Left kidney (tissue), 2 donors: ENCODE measurements around the gene STEAP3. TPM values are rescaled to one million over a fixed set of nuclear protein-coding genes. Genes with fewer than 3 reads are reported as not detected.

Source experiments
- DNase-seq: peaks from one replicate; pipeline ENCODE4 v3.0.0-alpha.2; 2013
- polyA plus RNA-seq: library from polyadenylated mRNA; unstranded; fragments of 120-200 nt; gene quantifications from one replicate; pipeline ENCODE4 v1.2.1, GENCODE V29; 2013; ENCODE audit not compliant: insufficient read length

STEAP3 gene
- polyA plus RNA-seq, 1 donor, result 1.3 TPM

DNA sequence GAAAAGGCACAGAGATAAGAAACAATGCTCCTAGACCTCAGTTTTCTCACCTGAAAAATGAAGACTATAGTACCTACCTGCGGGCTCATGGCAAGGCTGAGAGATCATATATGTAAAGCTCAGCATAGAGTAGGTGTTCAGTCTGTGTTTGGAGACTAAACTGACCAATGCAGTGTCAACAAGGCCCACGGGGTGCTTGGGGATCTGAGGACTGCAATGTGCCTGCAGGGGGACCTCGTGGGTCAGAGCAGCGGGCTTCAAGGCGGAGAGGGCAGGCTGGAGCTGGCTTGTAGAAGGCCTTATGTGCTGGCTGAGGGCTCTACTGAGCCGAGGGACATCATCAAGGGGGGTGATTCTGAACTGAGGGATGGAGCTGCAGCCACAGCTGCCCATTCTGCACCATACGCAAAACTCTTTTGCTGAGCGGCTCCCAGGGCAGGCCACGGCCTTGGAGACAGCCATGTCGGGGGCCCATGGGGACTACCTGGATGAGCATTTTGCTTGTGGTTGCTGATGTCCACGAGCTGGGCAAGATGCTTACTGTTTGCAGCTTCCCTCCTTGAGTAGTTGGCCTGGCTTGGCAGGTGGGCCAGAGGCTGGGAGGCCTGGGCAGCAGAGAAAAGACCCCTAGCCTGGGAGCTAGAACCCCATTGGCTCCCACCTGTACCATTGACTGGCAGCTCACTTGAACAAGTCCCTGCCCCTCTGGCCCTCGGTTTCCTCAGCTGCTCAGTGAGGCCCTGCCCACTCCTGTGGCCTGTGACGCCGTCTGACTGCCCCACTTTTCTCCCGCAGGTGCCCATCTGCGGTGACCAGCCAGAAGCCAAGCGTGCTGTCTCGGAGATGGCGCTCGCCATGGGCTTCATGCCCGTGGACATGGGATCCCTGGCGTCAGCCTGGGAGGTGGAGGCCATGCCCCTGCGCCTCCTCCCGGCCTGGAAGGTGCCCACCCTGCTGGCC is 23.5 kb downstream of the STEAP3 start:
- DNase-seq, result no peak

DNA sequence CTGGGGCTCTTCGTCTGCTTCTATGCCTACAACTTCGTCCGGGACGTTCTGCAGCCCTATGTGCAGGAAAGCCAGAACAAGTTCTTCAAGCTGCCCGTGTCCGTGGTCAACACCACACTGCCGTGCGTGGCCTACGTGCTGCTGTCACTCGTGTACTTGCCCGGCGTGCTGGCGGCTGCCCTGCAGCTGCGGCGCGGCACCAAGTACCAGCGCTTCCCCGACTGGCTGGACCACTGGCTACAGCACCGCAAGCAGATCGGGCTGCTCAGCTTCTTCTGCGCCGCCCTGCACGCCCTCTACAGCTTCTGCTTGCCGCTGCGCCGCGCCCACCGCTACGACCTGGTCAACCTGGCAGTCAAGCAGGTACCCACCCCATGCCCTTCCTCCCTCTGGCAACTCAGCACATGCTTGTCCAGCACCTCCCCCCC is 24.2 kb downstream of the STEAP3 start:
- DNase-seq, result no peak

DNA sequence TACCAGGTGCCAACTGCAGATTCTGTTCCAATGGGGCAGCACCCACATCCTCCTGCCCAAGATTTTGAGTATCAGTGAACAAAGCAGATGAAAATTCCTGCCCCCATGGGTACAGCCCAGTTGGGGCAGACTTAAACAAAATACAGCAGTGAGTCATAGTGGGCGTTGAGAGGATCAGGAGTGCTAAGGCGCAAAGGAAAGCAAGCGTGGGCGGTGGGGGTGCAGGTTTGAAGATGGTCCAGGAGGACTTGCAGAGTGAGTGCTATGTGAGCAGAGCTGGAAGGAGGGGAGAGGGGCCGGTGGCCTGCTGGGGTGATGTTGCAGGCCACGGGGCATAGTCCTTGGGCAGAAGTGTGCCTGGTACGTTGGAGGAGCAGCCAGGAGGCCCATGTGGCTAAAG is 24.7 kb downstream of the STEAP3 start:
- DNase-seq, result no peak

DNA sequence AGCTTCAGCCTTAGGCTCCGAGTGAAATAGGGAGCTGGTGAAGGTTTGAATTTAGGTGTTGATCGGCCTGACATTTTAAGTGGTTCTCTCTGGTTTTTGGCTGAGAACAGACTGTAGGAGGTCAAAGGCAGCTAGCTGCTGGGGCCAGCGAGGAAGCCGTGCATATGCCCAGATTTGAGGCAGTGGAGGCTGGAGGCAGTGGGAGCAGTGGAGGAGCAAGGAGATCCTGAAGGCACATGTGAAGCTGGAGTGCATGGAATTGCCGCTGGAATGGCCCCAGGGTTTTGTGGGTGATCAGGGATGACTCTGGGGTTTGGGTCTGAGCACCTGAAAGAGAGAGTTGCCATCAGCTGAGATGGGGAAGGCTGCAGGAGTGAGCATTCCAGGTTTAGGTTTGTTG is 25.1 kb downstream of the STEAP3 start:
- DNase-seq, result no peak

DNA sequence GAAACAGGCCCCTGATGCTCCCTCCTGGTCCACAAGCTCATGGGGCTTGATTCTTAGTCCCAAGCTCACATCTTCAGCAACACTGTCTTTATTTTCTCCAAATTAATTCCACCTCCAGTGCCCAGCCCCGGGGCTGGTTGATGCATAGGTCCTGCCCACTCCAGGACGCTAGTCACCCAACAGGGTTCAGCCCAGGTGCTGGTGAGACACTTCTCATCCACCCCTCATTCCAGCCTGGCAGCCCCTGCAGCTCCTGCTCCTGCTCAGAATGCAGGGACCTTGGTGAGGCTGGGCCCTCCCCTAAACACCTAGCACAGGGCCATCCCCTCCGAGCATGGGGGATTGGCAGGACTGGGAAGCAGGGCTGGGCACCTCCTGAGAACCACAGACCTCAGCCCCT is 25.7 kb downstream of the STEAP3 start:
- DNase-seq, result no peak

DNA sequence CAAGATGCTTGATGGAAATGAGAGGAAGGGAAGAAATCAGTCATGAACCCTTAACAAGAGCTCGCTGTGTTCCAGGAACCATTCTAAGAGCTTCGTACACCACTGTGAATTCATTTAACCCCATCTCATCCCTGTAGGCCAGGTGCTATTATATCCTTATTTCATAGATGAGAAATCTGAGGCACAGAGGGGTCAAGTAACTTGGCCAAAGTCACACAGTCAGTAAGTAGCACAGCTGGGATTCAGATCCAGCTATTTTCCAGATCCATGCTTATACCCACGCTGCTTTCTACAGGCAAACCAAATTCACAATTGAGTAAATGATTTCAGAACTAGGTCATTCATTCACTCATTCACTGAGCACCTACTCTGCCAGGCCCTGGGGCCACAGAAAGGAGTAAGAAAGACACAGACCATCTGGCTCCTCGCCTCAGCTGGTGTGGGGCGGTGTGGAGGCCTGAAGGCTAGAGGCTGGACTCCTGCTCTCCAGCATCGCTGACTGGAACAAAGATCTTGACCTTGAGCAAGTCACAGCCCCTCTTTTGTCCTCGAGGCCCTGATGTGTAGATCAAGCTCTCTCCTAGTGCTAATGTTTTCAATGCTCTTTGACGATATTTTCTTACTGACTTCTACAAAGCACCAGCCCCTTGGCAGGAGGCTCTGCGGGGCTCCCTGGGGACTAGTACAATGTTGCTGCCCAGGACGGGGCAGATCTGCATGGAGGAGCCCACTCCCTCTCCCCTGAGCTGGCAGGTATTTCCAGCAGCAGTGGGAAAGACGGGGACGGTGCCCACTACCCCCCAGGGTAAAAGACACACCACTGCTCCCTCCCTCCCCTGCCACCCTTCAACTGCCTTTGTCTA is 26.5 kb downstream of the STEAP3 start:
- no peak for DNase-seq

DNA sequence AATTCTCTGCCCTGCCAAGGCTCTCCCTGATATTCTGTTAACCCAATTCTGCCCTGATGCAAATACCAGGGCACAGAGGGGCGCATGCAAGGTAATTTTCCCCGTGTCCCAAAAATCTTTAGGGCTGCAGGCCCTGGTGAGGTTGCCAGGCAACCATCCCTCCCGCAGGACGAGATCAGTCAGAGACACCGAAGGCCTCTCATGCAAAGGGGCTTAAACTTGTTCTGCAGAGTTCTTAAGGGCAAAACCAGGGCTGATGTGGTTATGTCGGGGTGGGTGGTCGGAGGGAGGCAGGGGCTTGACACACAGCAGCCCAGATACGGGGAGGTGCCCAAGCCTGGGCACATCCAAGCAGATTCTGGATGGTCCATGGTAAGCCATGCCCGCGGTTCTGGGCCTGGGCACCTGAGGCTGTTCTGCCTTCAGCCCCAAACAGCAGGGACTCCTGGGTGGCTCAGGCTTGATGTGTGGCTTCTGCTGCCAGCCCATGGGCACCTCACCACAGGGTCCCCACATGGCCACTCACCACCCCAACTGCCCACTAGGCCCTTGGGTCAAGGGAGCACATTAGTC is 27.2 kb downstream of the STEAP3 start:
- no peak for DNase-seq

DNA sequence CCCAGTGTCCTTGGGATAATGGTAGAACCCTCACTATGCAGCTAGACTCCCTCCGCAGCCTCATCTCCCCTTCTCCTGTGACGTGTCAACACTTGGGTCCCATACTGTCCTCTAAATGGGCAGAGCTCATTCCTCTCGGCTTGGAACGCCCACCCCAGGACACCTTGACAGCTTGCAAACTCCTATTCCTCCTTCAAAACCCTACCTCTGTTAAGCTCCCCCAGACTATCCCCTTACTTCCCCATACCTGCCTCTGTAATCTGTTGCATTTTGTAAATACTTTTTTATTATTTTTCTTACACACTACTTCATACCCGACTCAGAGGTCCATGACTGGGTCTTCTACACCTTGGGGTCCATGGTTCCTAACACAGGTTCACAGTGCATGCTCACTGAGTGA is 28.0 kb downstream of the STEAP3 start:
- no peak for DNase-seq

DNA sequence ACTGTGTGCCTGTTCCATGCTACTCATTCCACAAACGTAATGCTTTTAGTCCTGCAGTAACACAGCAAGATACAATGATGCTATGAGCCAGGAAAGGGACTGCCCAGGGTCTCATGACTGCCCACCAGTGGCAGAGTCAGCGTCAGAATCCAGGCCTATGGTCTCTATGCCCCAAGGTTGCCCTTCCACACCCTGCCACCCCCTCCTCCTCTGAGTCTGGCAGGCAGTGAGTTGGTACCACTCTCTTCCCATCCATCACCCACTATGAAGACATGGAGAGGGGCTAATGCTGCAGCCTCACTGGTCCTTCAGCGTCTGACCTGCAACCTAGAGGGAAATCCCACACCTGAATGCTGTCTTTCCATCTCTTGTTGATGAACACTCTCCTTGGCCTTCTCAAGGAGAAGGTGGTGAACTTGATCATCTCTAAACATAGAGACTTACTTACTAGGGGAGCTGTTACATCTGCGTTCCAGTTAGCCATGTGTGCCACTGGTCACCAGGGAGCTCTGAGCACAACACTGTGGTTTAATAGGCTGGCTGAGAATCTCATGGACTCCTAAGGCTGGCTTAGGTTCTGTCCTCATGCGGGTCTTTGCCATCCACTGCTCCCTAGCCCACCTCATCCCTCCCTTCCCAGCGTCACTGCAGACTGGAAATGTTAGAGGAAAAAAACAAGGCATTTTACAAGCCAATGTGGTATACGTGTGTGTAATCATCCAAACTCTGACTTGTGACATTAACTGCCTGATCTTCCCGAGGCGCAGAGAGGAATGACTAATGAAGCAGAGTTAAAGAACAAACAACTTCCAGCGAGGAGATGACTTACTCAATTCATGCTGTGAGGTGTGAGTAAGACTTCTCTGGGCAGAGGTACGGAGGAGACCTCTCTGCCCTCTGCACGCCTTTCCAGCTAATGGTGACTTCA is 28.8 kb downstream of the STEAP3 start:
- DNase-seq, result no peak

DNA sequence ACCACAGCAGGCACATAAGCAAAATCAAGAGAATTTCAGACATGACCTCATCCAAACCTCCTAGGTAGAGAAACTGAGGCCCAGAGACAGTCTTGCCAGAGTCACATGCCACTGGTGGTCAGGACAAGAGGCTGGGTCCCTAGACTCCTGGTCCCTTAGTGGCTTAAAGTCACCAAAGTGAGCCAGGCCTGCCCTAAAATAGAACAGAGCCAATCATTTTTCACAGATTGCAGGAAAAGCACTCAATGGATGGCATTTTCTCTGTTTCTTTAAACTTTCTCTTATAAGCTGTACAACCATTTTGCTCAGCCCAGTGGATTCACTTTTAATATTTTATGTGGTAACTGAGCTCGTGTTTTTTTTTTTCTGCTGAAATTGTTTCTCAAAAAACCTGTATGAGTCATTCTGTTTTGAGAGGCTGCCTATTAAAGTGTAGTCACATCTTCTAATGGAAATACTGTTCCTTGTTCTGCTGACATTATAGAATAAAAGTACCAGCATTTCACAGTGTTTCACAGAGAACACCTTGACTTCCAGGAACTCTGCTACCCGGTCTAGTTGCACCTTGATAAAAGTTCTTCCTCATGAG is 29.6 kb downstream of the STEAP3 start:
- no peak for DNase-seq

DNA sequence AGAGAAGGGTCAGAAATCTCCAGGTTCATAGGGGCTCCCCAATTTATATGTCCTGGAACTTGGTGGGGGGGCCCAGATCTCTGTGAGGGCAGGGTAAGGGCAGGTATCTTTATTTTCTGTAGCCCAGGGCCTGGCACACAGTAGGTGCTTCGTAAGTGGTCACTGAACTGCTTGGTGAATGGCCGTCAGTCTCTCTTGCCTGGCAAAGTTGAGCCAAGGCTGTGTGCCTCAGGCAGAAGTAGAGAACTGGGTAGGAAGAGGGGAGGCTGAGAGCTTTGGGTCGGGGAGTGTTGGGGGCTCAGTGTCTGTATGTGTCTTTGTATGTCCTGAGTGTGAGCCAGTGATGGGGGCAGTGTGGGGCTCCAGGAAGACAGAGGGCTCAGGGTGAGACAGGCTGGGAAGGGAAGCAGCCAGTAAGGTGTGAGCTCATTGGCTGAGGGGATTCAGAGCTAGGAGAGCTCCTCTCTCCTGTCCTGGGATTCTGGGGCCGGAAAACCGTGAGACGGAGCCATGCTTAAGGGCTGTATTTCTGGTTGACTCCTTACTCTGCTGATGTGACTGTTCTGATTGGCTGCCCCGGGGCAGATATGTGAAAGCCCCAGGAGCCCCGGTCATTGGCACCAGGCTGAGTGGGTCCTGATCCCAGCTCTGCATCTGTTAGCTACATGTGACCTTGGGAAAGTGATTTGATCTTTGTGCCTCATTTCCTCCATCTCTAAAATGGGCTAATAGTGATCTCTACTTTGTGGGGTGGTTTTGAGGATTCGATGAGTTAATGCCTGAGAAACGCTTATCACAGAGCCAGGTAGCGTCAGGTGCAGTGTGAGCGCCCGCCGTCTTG is 30.3 kb downstream of the STEAP3 start:
- no peak for DNase-seq

DNA sequence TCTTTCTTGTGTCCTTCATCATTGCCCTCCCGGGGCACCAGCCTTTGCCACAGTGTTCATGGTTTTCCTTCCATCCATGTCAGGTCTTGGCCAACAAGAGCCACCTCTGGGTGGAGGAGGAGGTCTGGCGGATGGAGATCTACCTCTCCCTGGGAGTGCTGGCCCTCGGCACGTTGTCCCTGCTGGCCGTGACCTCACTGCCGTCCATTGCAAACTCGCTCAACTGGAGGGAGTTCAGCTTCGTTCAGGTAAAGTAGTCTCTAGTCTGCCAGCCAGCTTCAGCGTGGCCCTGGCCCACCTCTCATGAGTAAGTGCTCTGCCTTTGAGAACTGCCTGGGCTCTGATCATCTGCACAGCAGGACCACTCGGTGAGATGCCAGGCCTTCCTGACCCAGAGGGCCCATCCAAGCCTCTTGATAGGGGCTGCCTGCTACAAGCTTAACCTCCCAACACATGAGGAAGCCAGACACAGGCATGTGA is 31.0 kb downstream of the STEAP3 start:
- DNase-seq, result no peak

DNA sequence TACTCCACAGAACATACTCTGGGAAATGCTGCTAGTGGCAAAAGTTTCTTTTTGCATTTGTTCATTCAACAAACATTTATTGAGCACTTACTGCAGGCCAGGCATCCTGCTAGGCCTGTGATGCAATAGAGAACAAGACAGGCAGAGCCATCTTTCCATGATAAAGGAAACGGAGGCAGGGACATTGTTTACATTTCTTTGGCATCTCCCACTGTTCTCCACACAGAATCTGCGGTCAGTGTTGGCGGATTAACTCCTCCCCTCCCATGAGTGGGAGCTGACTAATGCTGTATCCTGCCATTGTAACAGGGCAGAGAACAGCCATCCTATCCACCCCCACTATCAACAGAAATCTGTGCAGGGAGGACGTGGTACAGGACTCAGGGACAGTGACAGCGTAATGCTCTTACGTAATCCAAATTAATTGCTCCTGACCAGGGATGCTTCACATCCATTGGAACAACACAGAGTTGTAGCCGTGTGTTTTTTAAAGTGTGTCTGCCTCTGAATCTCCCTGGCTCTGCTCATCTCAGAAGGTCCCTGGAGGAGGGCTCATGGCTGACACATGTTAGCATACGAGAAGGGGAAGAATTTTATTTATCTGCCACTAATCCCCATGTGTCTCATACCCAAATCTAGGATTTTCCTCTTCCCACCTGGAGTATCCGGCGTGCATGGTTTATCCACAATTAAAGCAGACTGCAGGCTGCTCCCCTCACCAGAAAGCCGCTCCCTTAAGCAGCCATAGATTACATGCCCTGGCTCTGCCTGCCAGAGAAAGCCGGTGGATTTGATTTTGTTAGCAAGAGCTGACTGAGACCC is 32.3 kb downstream of the STEAP3 start:
- DNase-seq, result peak; percentile 22

DNA sequence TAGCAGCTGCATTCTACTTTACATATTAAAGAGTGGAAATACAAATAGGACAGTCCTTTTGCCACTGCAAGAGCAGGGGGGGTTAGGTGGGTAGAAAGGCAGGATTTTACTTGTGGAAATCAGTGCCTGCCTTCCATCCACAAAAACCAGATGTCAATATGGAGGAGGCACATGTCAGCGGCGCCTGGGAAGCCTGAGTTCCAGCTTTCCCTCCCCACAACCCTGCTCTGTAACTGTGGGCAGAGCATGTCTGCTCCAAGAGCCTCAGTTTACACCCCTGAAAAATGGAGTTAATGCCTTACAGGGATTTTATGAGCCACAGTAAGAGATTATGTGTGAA is 32.9 kb downstream of the STEAP3 start:
- DNase-seq, result no peak

DNA sequence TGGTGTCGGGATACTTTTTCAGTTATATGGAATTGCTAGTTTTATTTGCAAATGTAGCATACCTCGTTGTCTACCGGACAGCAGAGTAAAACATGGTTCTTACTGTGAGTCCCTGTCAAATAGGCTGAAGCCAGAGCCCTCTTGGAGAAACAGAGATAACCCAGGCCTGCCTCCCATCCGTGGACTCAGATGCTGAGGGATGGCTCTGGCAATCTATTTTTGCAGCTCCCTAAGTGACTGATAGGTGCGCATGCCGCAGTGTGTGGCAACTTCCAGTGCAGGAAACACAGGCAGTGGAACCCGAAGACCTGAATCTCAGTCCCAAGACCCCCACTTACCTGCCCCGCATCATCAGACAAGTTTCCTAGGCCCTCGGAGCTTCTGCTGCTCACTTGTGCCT is 33.6 kb downstream of the STEAP3 start:
- no peak for DNase-seq

DNA sequence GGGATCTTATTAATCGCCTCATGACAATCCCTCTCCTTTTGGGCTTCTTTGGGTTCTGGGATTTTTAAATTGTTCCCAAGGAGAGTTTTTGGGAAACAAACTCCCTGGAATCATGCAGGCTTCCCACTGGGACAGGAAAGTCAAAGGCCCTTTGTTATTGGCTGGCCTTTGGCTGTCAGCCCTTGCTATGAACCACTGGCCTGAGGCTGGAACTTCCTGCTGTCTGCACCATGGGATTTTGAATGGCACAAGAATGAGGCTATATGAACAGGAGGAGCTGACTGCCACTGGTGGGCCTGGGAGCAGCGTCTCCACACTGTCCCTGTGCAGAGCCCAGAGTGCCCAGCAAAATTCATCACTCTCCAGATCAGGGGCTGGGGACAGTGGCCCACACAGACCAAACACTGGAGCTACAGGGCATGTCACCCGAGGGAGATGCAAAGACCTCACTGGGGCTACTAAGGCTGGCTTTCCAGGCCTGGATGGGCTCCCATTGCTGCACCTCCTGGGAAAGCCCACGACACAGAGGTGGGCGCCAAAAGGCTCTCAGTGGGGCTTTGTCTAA is 35.7 kb downstream of the STEAP3 start:
- DNase-seq, result no peak

DNA sequence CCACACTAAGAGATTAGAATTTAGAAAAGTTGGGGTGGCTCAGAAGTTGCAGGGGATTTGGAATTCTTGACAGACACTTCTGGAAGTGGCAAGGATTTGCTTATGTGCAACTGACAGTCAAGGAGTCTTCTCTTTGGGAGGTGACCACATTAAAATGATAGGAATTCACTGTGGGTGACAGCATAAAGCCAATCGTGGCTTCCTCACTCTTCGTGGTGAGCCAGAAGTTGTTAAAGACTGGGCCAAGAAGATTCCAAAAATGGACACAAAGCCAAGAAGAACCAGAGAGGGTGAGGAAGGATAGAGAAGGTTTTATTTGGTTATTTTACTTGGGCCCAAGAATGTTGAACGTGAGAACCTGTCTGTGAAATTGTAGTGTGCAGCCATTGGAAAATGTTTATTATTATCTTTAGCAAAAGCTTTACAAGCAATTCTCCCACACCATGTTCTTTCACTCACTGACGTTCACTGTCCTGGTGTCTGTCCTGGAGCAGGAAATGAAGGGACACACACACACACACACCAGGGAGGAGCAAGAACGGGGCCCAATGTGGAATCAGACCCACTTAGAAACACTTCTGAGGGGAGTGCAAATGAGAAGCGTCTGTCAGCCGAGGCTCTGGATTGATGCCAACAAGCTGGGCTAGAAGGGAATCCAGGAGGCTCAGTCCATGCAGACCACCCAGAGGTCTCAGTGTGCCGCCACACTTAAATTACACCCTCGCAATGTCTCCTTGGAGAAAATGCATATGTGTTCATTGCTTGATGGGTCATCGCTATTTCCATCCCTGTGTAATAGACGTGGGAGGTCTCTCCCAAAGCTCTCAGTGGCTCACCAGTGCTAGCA is 37.2 kb downstream of the STEAP3 start:
- no peak for DNase-seq
